HEK293T (cell line): Measurements from ENCODE around the gene NDUFC1.

Source experiments
- ARNT ChIP-seq: fragments of 450-650 bp; IDR thresholded peaks from 2 replicates; pipeline ENCODE4 v1.6.1; 2017; ENCODE audit warnings: mild to moderate bottlenecking
- BHLHE40 ChIP-seq: fragments of 450-650 bp; IDR thresholded peaks from 2 replicates; pipeline ENCODE4 v1.6.1; 2016; ENCODE audit warnings: mild to moderate bottlenecking, moderate library complexity, borderline replicate concordance
- ELF4 ChIP-seq: fragments of 450-650 bp; IDR thresholded peaks from 2 replicates; pipeline ENCODE4 v1.6.1; 2017; ENCODE audit warnings: antibody characterized with exemption
- FOXA1 ChIP-seq: fragments of 450-650 bp; IDR thresholded peaks from 2 replicates; pipeline ENCODE4 v1.6.1; 2016; ENCODE audit warnings: mild to moderate bottlenecking
- FOXK2 ChIP-seq: fragments of 450-650 bp; IDR thresholded peaks from 2 replicates; pipeline ENCODE4 v1.6.1; 2016; ENCODE audit warnings: mild to moderate bottlenecking
- FOXM1 ChIP-seq: fragments of 450-650 bp; IDR thresholded peaks from 2 replicates; pipeline ENCODE4 v1.6.1; 2017; ENCODE audit warnings: mild to moderate bottlenecking, borderline replicate concordance
- HDGF ChIP-seq: fragments of 450-650 bp; IDR thresholded peaks from 2 replicates; pipeline ENCODE4 v1.6.1; 2017; ENCODE audit warnings: antibody characterized with exemption, borderline replicate concordance
- LEF1 ChIP-seq: fragments of 450-650 bp; IDR thresholded peaks from 2 replicates; pipeline ENCODE4 v1.6.1; 2017; ENCODE audit warnings: mild to moderate bottlenecking, borderline replicate concordance
- NFRKB ChIP-seq: fragments of 450-650 bp; IDR thresholded peaks from 2 replicates; pipeline ENCODE4 v1.6.1; 2016; ENCODE audit warnings: mild to moderate bottlenecking, moderate library complexity
- SP1 ChIP-seq: fragments of 450-650 bp; IDR thresholded peaks from 2 replicates; pipeline ENCODE4 v1.6.1; 2017
- SUZ12 ChIP-seq: fragments of 450-650 bp; IDR thresholded peaks from 2 replicates; pipeline ENCODE4 v1.6.1; 2016; ENCODE audit warnings: mild to moderate bottlenecking
- TARDBP ChIP-seq: fragments of 450-650 bp; IDR thresholded peaks from 2 replicates; pipeline ENCODE4 v1.6.1; 2016
- ZNF384 ChIP-seq: fragments of 450-650 bp; IDR thresholded peaks from 2 replicates; pipeline ENCODE4 v1.6.1; 2016
- TF ChIP-seq, protein P1 (sequence below): fragments of 450-650 bp; IDR thresholded peaks from 2 replicates; pipeline ENCODE4 v1.6.1; 2016

DNA sequence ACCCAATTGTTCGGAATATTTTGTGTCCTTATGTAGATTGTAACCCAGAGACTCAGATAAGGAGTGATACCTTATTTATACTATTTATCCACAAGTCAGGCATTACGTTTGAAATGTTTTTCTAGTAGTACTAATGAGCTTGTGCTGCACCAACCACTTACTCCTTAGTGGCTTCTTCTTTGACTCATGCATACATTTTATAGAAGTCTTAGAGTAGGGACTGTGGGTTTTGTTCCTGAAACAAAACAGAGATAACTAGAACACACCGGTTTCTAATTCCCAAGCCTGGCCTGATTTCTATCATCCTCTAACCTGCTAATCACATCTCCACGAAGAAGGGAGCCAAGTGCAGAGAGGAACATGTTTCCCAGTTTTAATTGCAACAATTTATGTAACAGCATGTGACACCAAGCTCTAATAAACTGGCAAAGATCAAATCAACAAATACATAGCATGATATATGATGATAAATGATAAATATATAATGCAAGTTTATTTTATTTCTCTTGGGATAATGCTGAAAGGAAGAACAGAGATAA is 54.5 kb downstream of the NDUFC1 start:
- no peak for TF ChIP-seq ARNT
- no peak for TF ChIP-seq FOXM1
- TF ChIP-seq ELF4 = no peak
- no peak for TF ChIP-seq FOXK2
- TF ChIP-seq FOXA1 = no peak
- no peak for TF ChIP-seq SP1
- no peak for TF ChIP-seq SUZ12
- no peak for TF ChIP-seq TARDBP
- no peak for TF ChIP-seq BHLHE40
- TF ChIP-seq HDGF = no peak
- TF ChIP-seq LEF1 = no peak
- TF ChIP-seq, protein P1, sequence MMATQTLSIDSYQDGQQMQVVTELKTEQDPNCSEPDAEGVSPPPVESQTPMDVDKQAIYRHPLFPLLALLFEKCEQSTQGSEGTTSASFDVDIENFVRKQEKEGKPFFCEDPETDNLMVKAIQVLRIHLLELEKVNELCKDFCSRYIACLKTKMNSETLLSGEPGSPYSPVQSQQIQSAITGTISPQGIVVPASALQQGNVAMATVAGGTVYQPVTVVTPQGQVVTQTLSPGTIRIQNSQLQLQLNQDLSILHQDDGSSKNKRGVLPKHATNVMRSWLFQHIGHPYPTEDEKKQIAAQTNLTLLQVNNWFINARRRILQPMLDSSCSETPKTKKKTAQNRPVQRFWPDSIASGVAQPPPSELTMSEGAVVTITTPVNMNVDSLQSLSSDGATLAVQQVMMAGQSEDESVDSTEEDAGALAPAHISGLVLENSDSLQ = no peak
- no peak for TF ChIP-seq ZNF384
- TF ChIP-seq NFRKB = no peak
